ENCODE measurements around the gene VEGFB. TPM values are rescaled to one million over a fixed set of nuclear protein-coding genes. Genes with fewer than 3 reads are reported as not detected.

The VEGFB gene
- total and polyA plus RNA-seq, 2 of the 8 experiments (the other 6 are each of a cell fraction or from before 2014, with no cell fraction given), result 9.3 to 49.6 TPM

- Histone ChIP-seq H2AFZ (ENCODE audit: low read length) (no peak overlapping the region), H4K8ac (ENCODE audit: extremely low read depth, insufficient read depth, low read length) (no peak overlapping the region; the same call in 1 of the 2 replicates), H3K4me3 (ENCODE audit: extremely low read depth in 1 of 4, insufficient read depth in 2 of 4, low read depth in 3 of 4, low read length in 4 of 4) (peak overlapping the region; percentile 56 to 99 (median 90)), H3K18ac (ENCODE audit: extremely low read depth, low read length) (no peak overlapping the region), H3K9me3 (ENCODE audit: insufficient read depth in 2 of 2, low read depth in 1 of 2, low read length in 1 of 2) (no peaks in the 10 kb centered on the region), H2BK5ac (ENCODE audit: low read depth, low read length) (peak overlapping the region; percentile 90; the same call in 1 of the 2 replicates), H3K4me1 (replicated peaks in 1 of 4; ENCODE audit: control insufficient read depth in 3 of 4, insufficient read depth in 4 of 4, low read length in 3 of 4) (peaks cover 0 to 42% (median 34%) of the 10 kb centered on the region in 4 experiments; a peak in 6 of 7 replicates), H2BK20ac (ENCODE audit: low read length) (no peak overlapping the region), H3K27ac (ENCODE audit: low read depth, low read length) (no peak overlapping the region), H4K91ac (replicated peaks; ENCODE audit: insufficient read length, low read length) (no peak overlapping the region), H4K20me1 (replicated peaks in 1 of 2; ENCODE audit: control insufficient read depth in 1 of 2, insufficient read depth in 2 of 2, low read length in 2 of 2) (peaks cover 0 to 13% of the 10 kb centered on the region in 2 experiments), H3K14ac (ENCODE audit: insufficient read length) (no peak overlapping the region), H3K79me2 (ENCODE audit: control insufficient read depth in 1 of 2, insufficient read depth in 2 of 2, low read length in 2 of 2) (peaks cover 6 to 21% of the 10 kb centered on the region in 2 experiments; a peak in 3 of 4 replicates), H3K56ac (replicated peaks; ENCODE audit: insufficient read length, low read depth, low read length) (no peak overlapping the region), H2BK120ac (replicated peaks; ENCODE audit: low read depth, low read length) (no peak overlapping the region), H3K4me2 (ENCODE audit: insufficient read depth in 1 of 2, low read depth in 2 of 2, low read length in 2 of 2) (peak overlapping the region; percentile 71 to 73), H3K23ac (ENCODE audit: insufficient read length) (no peak overlapping the region), H2BK12ac (ENCODE audit: low read depth, low read length) (peak overlapping the region; percentile 84; the same call in 1 of the 2 replicates), H3K36me3 (ENCODE audit: control insufficient read depth in 2 of 4, insufficient read depth in 4 of 4, low read length in 3 of 4) (peaks cover 0 to 17% (median 4%) of the 10 kb centered on the region in 4 experiments; a peak in 4 of 8 replicates), H2AK5ac (ENCODE audit: low read depth, low read length) (no peak overlapping the region), H3K4ac (replicated peaks; ENCODE audit: insufficient read length, low read depth, low read length) (peak overlapping the region; percentile 63), H3K27me3 (replicated peaks in 1 of 4; ENCODE audit: control insufficient read depth in 3 of 4, extremely low read depth in 1 of 4, insufficient read depth in 3 of 4, low read length in 3 of 4) (no peaks in the 10 kb centered on the region), H3K9ac (replicated peaks in 1 of 4; ENCODE audit: extremely low read depth in 1 of 4, low read depth in 3 of 4, low read length in 3 of 4) (peak overlapping the region in 3 of 4 experiments; percentile 66 to 71 (median 71); a peak in 6 of 7 replicates), H3K79me1 (ENCODE audit: low read depth, low read length) (peaks cover 6% of the 10 kb centered on the region), H3K23me2 (ENCODE audit: low read depth, low read length) (peaks cover 19% of the 10 kb centered on the region), H4K5ac (ENCODE audit: insufficient read length, low read depth, low read length) (peak overlapping the region; percentile 70), H2BK15ac (ENCODE audit: low read length) (no peak overlapping the region)
- CTCF ChIA-PET (ENCODE audit: partially characterized antibody), result interaction anchor here (1.0 to 10.0 kb wide), 8 partner anchors 20 to 111 kb away, joined by 3 to 102 read pairs (median 16); partner anchors contain the start of genes CATSPERZ, ESRRA, FERMT3 and NUDT22
- DNase-seq (ENCODE audit: low read depth in 1 of 2, low spot score in 2 of 2) (no peak), FAIRE-seq (no peak)
- POLR2A ChIA-PET (ENCODE audit: partially characterized antibody), result interaction anchor here (0.7 to 13.1 kb wide), 17 partner anchors 10 to 59 kb away, joined by 3 to 352 read pairs (median 9); partner anchors contain the start of genes BAD, DNAJC4, FERMT3 and GPR137
- 33% methylated on average over 5 of the region's 6 CpGs; no CpG with 5 or more reads in 1 of the 2 experiments for WGBS, 2 experiments (ENCODE audit: extremely low coverage in 1 of 2, insufficient coverage in 1 of 2, insufficient read length in 1 of 2, insufficient replicate concordance in 2 of 2, low coverage in 1 of 2, low lambda C conversion rate in 2 of 2, missing lambda C conversion rate in 1 of 2)
- no peak for TF ChIP-seq BRCA1 (IDR thresholded peaks at IDR 0.05; ENCODE audit: low read depth, low read length)
- no peak for TF ChIP-seq BCL11A (IDR thresholded peaks at IDR 0.05; ENCODE audit: low read depth in 2 of 2, low read length in 2 of 2)
- no peak for TF ChIP-seq CBX5 (IDR thresholded peaks at IDR 0.05; ENCODE audit: low read depth, low read length)
- TF ChIP-seq, protein P1, sequence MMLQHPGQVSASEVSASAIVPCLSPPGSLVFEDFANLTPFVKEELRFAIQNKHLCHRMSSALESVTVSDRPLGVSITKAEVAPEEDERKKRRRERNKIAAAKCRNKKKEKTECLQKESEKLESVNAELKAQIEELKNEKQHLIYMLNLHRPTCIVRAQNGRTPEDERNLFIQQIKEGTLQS (IDR thresholded peaks at IDR 0.05; ENCODE audit: insufficient read depth, low read depth, low read length), result no peak
- no peak for TF ChIP-seq TBP (IDR thresholded peaks at IDR 0.05; ENCODE audit: low read depth, low read length)
- no peak for TF ChIP-seq CREB1 (IDR thresholded peaks at IDR 0.05)
- no peak for TF ChIP-seq RFX5 (IDR thresholded peaks at IDR 0.05; ENCODE audit: borderline replicate concordance, low read depth, low read length)
- TF ChIP-seq EZH2 (IDR thresholded peaks at IDR 0.05; ENCODE audit: low read depth, low read length, severe bottlenecking), result no peak
- TF ChIP-seq ZNF274 (IDR thresholded peaks at IDR 0.05; ENCODE audit: borderline replicate concordance, extremely low read depth, low read length), result no peak
- no peak for TF ChIP-seq EP300 (IDR thresholded peaks at IDR 0.05; ENCODE audit: borderline replicate concordance in 1 of 2, low read depth in 2 of 2, low read length in 2 of 2)
- no peak for TF ChIP-seq HDAC6 (IDR thresholded peaks at IDR 0.05; ENCODE audit: low read depth, low read length)
- TF ChIP-seq JUND (IDR thresholded peaks at IDR 0.05; ENCODE audit: low read length), result no peak
- no peak for TF ChIP-seq TAF1 (IDR thresholded peaks at IDR 0.05; ENCODE audit: low read depth, low read length)
Measured at GRCh38 chr11:64245401-64245796, 11.0 kb downstream of the VEGFB start.

Measured in H1 (cell line).